Measurements from ENCODE around the gene C19orf73. TPM values are rescaled to one million over a fixed set of nuclear protein-coding genes. Genes with fewer than 3 reads are reported as not detected.

Gene C19orf73
- total and polyA plus RNA-seq, 9 of the 15 experiments (the other 6 are each of a cell fraction or from before 2014, with no cell fraction given): 0.08 to 7.4 (median 1.4) TPM

DNA sequence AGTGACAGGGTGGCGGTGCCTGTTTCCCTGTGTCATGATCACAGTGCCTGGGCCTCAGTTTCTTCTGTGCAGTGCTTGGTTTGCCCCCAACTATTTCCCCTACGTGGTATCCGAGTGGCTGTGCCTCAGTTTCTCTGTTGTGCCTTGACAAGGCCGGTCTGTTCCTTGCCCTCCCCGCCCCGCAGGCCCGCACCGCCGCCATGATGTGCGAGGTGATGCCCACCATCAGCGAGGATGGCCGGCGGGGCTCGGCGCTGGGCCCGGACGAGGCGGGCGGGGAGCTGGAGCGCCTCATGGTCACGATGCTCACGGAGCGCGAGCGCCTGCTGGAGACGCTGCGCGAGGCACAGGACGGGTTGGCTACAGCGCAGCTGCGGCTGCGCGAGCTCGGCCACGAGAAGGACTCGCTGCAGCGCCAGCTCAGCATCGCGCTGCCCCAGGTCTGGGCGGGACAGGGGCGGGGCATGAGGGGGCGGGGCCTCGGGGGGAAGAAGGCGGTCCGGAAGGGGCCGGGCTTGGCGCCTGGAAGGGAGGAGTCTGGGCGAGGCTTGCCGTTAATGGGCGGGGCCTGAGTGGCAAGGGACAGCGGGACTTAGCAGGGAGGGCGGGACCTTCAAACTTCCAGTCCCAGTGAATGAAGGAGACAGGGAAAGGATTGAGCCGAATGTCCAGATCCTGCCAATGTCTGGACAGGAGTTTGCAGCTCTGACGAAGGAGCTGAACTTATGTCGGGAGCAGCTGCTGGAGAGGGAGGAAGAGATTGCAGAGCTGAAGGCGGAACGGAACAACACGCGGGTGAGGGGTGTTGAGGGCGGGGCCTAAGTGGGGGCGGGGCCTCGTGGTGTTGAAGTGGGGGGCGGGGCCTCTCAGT lies 9.0 kb upstream of the C19orf73 start (continued):
- TF ChIP-seq CREB3 (tag; conservative IDR thresholded peaks at IDR 0.05; ENCODE audit: low read depth): peak; percentile 75; the same call in 1 of the 2 replicates
- peak in 1 of 2 experiments; percentile 97; a peak in 2 of 4 replicates for TF ChIP-seq HDAC1 (IDR thresholded peaks at IDR 0.05)
- TF ChIP-seq E2F3 (CRISPR knock-in tag; IDR thresholded peaks at IDR 0.05): peak; percentile 85; the same call in 1 of the 2 replicates
- peak; percentile 80 for TF ChIP-seq USF1 (CRISPR knock-in tag; IDR thresholded peaks at IDR 0.05)
- TF ChIP-seq, protein P1, sequence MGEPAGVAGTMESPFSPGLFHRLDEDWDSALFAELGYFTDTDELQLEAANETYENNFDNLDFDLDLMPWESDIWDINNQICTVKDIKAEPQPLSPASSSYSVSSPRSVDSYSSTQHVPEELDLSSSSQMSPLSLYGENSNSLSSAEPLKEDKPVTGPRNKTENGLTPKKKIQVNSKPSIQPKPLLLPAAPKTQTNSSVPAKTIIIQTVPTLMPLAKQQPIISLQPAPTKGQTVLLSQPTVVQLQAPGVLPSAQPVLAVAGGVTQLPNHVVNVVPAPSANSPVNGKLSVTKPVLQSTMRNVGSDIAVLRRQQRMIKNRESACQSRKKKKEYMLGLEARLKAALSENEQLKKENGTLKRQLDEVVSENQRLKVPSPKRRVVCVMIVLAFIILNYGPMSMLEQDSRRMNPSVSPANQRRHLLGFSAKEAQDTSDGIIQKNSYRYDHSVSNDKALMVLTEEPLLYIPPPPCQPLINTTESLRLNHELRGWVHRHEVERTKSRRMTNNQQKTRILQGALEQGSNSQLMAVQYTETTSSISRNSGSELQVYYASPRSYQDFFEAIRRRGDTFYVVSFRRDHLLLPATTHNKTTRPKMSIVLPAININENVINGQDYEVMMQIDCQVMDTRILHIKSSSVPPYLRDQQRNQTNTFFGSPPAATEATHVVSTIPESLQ (CRISPR knock-in tag; IDR thresholded peaks at IDR 0.05): peak; percentile 100
- peak; percentile 90 for TF ChIP-seq POLR2G (IDR thresholded peaks at IDR 0.05; ENCODE audit: low read depth, low read length)
- TF ChIP-seq L3MBTL2 (IDR thresholded peaks at IDR 0.05): peak; percentile 100
- no peak for TF ChIP-seq ELK1 (CRISPR knock-in tag; IDR thresholded peaks at IDR 0.05)
- TF ChIP-seq E2F6 (IDR thresholded peaks at IDR 0.05; ENCODE audit: borderline replicate concordance in 1 of 2, extremely low read depth in 1 of 2, insufficient read depth in 1 of 2, insufficient read length in 1 of 2, low read depth in 1 of 2, low read length in 1 of 2, poor library complexity in 1 of 2, severe bottlenecking in 1 of 2): peak; percentile 99 to 100
- no peak for TF ChIP-seq NEUROD1 (IDR thresholded peaks at IDR 0.05; ENCODE audit: borderline replicate concordance, low read depth, low read length, partially characterized antibody)
- TF ChIP-seq, protein P2, sequence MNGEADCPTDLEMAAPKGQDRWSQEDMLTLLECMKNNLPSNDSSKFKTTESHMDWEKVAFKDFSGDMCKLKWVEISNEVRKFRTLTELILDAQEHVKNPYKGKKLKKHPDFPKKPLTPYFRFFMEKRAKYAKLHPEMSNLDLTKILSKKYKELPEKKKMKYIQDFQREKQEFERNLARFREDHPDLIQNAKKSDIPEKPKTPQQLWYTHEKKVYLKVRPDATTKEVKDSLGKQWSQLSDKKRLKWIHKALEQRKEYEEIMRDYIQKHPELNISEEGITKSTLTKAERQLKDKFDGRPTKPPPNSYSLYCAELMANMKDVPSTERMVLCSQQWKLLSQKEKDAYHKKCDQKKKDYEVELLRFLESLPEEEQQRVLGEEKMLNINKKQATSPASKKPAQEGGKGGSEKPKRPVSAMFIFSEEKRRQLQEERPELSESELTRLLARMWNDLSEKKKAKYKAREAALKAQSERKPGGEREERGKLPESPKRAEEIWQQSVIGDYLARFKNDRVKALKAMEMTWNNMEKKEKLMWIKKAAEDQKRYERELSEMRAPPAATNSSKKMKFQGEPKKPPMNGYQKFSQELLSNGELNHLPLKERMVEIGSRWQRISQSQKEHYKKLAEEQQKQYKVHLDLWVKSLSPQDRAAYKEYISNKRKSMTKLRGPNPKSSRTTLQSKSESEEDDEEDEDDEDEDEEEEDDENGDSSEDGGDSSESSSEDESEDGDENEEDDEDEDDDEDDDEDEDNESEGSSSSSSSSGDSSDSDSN (IDR thresholded peaks at IDR 0.05; ENCODE audit: borderline replicate concordance in 1 of 2, low read depth in 2 of 2, low read length in 2 of 2): peak in 1 of 2 experiments; percentile 86; a peak in 2 of 4 replicates
- no peak for TF ChIP-seq ZNF253 (CRISPR knock-in tag; conservative IDR thresholded peaks at IDR 0.05)
- TF ChIP-seq KAT7 (CRISPR knock-in tag; IDR thresholded peaks at IDR 0.05; ENCODE audit: borderline replicate concordance): peak; percentile 88; the same call in 1 of the 2 replicates
- peak; percentile 53 for TF ChIP-seq PHF20 (IDR thresholded peaks at IDR 0.05; ENCODE audit: partially characterized antibody)
- peak; percentile 91 for TF ChIP-seq ZNF12 (CRISPR knock-in tag; IDR thresholded peaks at IDR 0.05)
- TF ChIP-seq NFE2L1 (tag; IDR thresholded peaks at IDR 0.05; ENCODE audit: borderline replicate concordance, low read depth): no peak

All from K562 (cell line).